ENCODE data around the gene KCNB1.

Gene KCNB1

DNA sequence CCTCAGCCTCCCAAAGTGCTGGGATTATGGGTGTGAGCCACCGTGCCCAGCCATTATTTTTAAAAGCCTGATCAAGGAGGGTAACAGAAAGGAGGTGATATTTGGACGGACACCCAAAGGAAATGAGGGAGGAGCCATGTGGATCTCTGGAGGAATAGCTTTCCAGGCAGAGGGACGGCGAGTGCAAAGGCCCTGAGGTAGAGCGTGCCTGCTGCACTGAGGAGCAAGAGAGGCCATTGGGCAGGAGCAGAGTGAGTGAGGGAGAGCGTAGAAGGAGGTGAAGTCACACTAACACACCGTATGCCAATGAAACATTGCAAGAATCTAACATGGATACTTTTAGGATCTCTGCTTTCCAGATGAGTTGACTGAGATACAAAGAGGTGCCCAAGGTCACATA is 145.7 kb downstream of the KCNB1 start:
- Histone ChIP-seq H2BK120ac (ENCODE audit: low read depth, low read length) (no peak overlapping the region), H2BK15ac (ENCODE audit: low read length) (no peak overlapping the region), H3K79me1 (ENCODE audit: low read depth, low read length) (no peaks in the 10 kb centered on the region), H3K14ac (ENCODE audit: low read length) (no peak overlapping the region), H4K91ac (ENCODE audit: low read depth, low read length, poor library complexity) (no peak overlapping the region), H4K8ac (ENCODE audit: low read depth, low read length) (no peak overlapping the region), H2AFZ (ENCODE audit: low read length) (no peak overlapping the region), H3K4ac (ENCODE audit: low read length) (no peak overlapping the region), H3K9ac (ENCODE audit: low read depth, low read length, poor library complexity) (no peak overlapping the region), H2BK12ac (ENCODE audit: low read length) (no peak overlapping the region), H3K27ac (replicated peaks; ENCODE audit: low read length) (no peak overlapping the region), H3K23ac (ENCODE audit: low read depth, low read length, poor library complexity) (no peak overlapping the region), H2BK5ac (ENCODE audit: low read length) (no peak overlapping the region), H3K4me1 (ENCODE audit: control insufficient read depth in 2 of 2, insufficient read depth in 1 of 2, low read depth in 1 of 2, low read length in 2 of 2) (no peaks in the 10 kb centered on the region), H3K4me2 (ENCODE audit: insufficient read depth, low read length, poor library complexity, severe bottlenecking) (no peak overlapping the region), H3K18ac (ENCODE audit: low read length) (peak overlapping the region; percentile 38), H2AK5ac (ENCODE audit: low read depth, low read length) (no peak overlapping the region), H3K36me3 (replicated peaks in 1 of 2; ENCODE audit: control insufficient read depth in 2 of 2, insufficient read depth in 2 of 2, low read length in 2 of 2) (no peaks in the 10 kb centered on the region), H3K9me3 (replicated peaks in 1 of 2; ENCODE audit: control insufficient read depth in 2 of 2, insufficient read depth in 1 of 2, low read depth in 1 of 2, low read length in 2 of 2) (no peaks in the 10 kb centered on the region), H3K27me3 (ENCODE audit: control insufficient read depth in 3 of 3, insufficient read depth in 3 of 3, low read depth in 1 of 3, low read length in 3 of 3) (peaks cover 0 to 6% (median 0%) of the 10 kb centered on the region in 3 experiments), H3K4me3 (ENCODE audit: low read length in 2 of 2) (no peak overlapping the region)
- WGBS, 2 donors (ENCODE audit: extremely low coverage in 2 of 2, insufficient read length in 2 of 2, insufficient replicate concordance in 1 of 2): no CpG with 5 or more reads among the region's 7 CpGs
- no peak for DNase-seq (ENCODE audit: low spot score)

DNA sequence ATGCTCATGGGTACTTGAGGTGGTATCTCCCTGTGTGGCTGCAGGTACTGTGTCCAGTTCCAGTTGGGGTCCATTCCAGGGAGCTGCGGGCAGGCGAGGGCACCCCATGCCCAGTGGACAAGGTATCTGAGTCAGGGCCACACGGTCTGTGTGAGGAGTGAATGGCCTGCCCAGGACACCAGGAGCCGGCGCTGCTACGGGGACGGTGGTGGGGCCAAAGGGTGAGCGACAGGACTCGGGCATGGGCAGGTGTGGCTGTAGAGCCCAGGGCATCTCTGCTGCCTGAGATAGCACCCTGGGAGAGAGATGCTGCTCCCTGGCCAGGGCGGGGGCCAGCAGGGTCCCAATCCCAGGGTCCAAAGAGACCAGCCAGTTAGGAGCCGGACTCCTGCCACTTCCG is 147.0 kb downstream of the KCNB1 start:
- H3K14ac ChIP-seq (ENCODE audit: low read length): no peak overlapping the region
- H3K23ac ChIP-seq (ENCODE audit: low read depth, low read length, poor library complexity): no peak overlapping the region
- H3K4me3 ChIP-seq (ENCODE audit: low read length in 2 of 2): no peak overlapping the region
- H3K27ac ChIP-seq (replicated peaks; ENCODE audit: low read length): no peak overlapping the region
- no peak overlapping the region for H3K9ac ChIP-seq (ENCODE audit: low read depth, low read length, poor library complexity)
- no peak overlapping the region for H3K4me2 ChIP-seq (ENCODE audit: insufficient read depth, low read length, poor library complexity, severe bottlenecking)
- WGBS, 2 donors (ENCODE audit: extremely low coverage in 2 of 2, insufficient read length in 2 of 2, insufficient replicate concordance in 1 of 2): no CpG with 5 or more reads among the region's 12 CpGs
- H2AFZ ChIP-seq (ENCODE audit: low read length): no peak overlapping the region
- no peak overlapping the region for H2BK15ac ChIP-seq (ENCODE audit: low read length)
- no peaks in the 10 kb centered on the region for H3K79me1 ChIP-seq (ENCODE audit: low read depth, low read length)
- H3K18ac ChIP-seq (ENCODE audit: low read length): no peak overlapping the region
- H3K4ac ChIP-seq (ENCODE audit: low read length): no peak overlapping the region
- peaks cover 0 to 6% (median 0%) of the 10 kb centered on the region in 3 experiments for H3K27me3 ChIP-seq (ENCODE audit: control insufficient read depth in 3 of 3, insufficient read depth in 3 of 3, low read depth in 1 of 3, low read length in 3 of 3)
- H2BK12ac ChIP-seq (ENCODE audit: low read length): no peak overlapping the region
- no peak overlapping the region for H2AK5ac ChIP-seq (ENCODE audit: low read depth, low read length)
- H3K36me3 ChIP-seq (replicated peaks in 1 of 2; ENCODE audit: control insufficient read depth in 2 of 2, insufficient read depth in 2 of 2, low read length in 2 of 2): no peaks in the 10 kb centered on the region
- no peak overlapping the region for H4K91ac ChIP-seq (ENCODE audit: low read depth, low read length, poor library complexity)
- no peak overlapping the region for H2BK120ac ChIP-seq (ENCODE audit: low read depth, low read length)
- no peak overlapping the region for H2BK5ac ChIP-seq (ENCODE audit: low read length)
- H3K9me3 ChIP-seq (replicated peaks in 1 of 2; ENCODE audit: control insufficient read depth in 2 of 2, insufficient read depth in 1 of 2, low read depth in 1 of 2, low read length in 2 of 2): no peaks in the 10 kb centered on the region
- no peaks in the 10 kb centered on the region for H3K4me1 ChIP-seq (ENCODE audit: control insufficient read depth in 2 of 2, insufficient read depth in 1 of 2, low read depth in 1 of 2, low read length in 2 of 2)
- no peak overlapping the region for H4K8ac ChIP-seq (ENCODE audit: low read depth, low read length)
- no peak for DNase-seq (ENCODE audit: low spot score)

DNA sequence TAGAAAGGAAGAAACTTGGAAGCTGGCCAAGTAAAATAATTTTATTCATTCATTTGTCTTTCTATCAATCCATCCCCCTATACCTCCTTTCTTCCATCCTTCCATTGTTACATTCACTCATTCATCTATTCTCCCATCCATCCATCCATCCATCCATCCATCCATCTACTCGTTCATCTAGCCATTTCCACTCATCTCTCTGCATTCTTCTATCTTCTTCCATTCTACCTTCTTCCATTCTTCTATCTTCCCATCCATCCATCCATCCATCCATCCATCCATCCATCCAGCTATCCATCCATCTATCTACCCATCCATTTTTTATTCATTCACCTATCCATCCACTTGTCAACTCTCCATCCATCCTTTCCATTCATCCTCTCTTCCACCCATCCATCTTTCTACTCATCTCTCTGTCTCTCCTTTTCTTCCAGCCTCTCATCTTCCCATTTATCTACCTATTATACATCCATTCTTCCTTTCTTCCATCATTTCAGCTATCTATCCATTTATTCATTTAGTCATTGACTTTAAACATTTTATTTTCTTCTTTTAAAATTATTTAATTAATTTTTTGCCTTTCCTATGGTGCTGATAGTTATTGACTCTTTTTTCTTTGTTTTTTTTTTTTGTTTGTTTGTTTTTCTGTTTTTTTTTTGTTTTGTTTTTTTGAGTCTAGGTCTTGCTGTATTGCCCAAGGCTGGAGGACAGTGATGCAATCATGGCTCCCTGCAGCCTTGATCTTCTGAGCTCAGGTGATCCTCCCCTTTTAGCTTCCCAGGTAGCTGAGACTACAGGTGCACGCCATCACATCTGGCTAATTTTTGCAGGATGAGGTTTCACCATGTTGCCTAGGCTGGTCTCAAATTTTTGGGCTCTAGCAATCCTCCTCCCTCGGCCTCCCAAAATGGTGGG is 151.5 kb downstream of the KCNB1 start:
- H3K4me1 ChIP-seq (ENCODE audit: control insufficient read depth in 2 of 2, insufficient read depth in 1 of 2, low read depth in 1 of 2, low read length in 2 of 2): no peaks in the 10 kb centered on the region
- no peaks in the 10 kb centered on the region for H3K36me3 ChIP-seq (replicated peaks in 1 of 2; ENCODE audit: control insufficient read depth in 2 of 2, insufficient read depth in 2 of 2, low read length in 2 of 2)
- H2AK5ac ChIP-seq (ENCODE audit: low read depth, low read length): no peak overlapping the region
- H3K4me3 ChIP-seq (ENCODE audit: low read length in 2 of 2): no peak overlapping the region
- no peaks in the 10 kb centered on the region for H3K9me3 ChIP-seq (replicated peaks in 1 of 2; ENCODE audit: control insufficient read depth in 2 of 2, insufficient read depth in 1 of 2, low read depth in 1 of 2, low read length in 2 of 2)
- no peak overlapping the region for H2BK12ac ChIP-seq (ENCODE audit: low read length)
- H2AFZ ChIP-seq (ENCODE audit: low read length): no peak overlapping the region
- no peak for DNase-seq (ENCODE audit: low spot score)
- H3K23ac ChIP-seq (ENCODE audit: low read depth, low read length, poor library complexity): no peak overlapping the region
- H3K27me3 ChIP-seq (ENCODE audit: control insufficient read depth in 3 of 3, insufficient read depth in 3 of 3, low read depth in 1 of 3, low read length in 3 of 3): peaks cover 0 to 23% (median 0%) of the 10 kb centered on the region in 3 experiments
- no peak overlapping the region for H3K18ac ChIP-seq (ENCODE audit: low read length)
- H3K79me1 ChIP-seq (ENCODE audit: low read depth, low read length): no peaks in the 10 kb centered on the region
- H2BK15ac ChIP-seq (ENCODE audit: low read length): no peak overlapping the region
- H2BK5ac ChIP-seq (ENCODE audit: low read length): no peak overlapping the region
- no peak overlapping the region for H3K4me2 ChIP-seq (ENCODE audit: insufficient read depth, low read length, poor library complexity, severe bottlenecking)
- WGBS, 2 donors (ENCODE audit: extremely low coverage in 2 of 2, insufficient read length in 2 of 2, insufficient replicate concordance in 1 of 2): 100% methylated on average over 1 of the region's 3 CpGs; no CpG with 5 or more reads in 1 of the 2 donors
- no peak overlapping the region for H2BK120ac ChIP-seq (ENCODE audit: low read depth, low read length)
- no peak overlapping the region for H3K27ac ChIP-seq (replicated peaks; ENCODE audit: low read length)
- no peak overlapping the region for H3K14ac ChIP-seq (ENCODE audit: low read length)
- H3K9ac ChIP-seq (ENCODE audit: low read depth, low read length, poor library complexity): no peak overlapping the region
- no peak overlapping the region for H3K4ac ChIP-seq (ENCODE audit: low read length)
- H4K8ac ChIP-seq (ENCODE audit: low read depth, low read length): no peak overlapping the region
- H4K91ac ChIP-seq (ENCODE audit: low read depth, low read length, poor library complexity): no peak overlapping the region

DNA sequence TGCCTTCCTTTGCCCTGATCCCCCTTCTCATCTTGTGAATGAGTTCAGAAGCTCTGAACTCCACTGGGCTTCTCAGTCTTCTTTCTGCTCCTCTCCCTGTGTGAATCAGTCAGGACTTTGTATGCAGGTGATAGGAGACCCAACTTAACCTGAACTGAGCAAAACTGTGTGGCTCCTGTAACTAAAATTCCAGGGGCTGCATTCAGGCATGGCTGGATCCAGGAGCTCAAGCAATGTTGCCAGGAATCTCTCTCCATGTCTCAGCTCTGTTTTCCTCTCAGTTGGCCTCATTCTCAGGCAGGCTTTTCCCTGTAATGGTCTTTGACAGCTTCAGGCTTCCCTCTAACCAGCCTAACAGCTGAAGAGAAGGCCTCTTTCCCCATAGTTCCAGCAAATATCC is 153.7 kb downstream of the KCNB1 start:
- H3K18ac ChIP-seq (ENCODE audit: low read length): no peak overlapping the region
- peak overlapping the region; percentile 22 for H2BK15ac ChIP-seq (ENCODE audit: low read length)
- peaks cover 0 to 36% (median 0%) of the 10 kb centered on the region in 3 experiments for H3K27me3 ChIP-seq (ENCODE audit: control insufficient read depth in 3 of 3, insufficient read depth in 3 of 3, low read depth in 1 of 3, low read length in 3 of 3)
- no peak overlapping the region for H3K4me2 ChIP-seq (ENCODE audit: insufficient read depth, low read length, poor library complexity, severe bottlenecking)
- no peak overlapping the region for H4K91ac ChIP-seq (ENCODE audit: low read depth, low read length, poor library complexity)
- no peaks in the 10 kb centered on the region for H3K9me3 ChIP-seq (replicated peaks in 1 of 2; ENCODE audit: control insufficient read depth in 2 of 2, insufficient read depth in 1 of 2, low read depth in 1 of 2, low read length in 2 of 2)
- no peak overlapping the region for H3K4me3 ChIP-seq (ENCODE audit: low read length in 2 of 2)
- H3K27ac ChIP-seq (replicated peaks; ENCODE audit: low read length): no peak overlapping the region
- no peaks in the 10 kb centered on the region for H3K36me3 ChIP-seq (replicated peaks in 1 of 2; ENCODE audit: control insufficient read depth in 2 of 2, insufficient read depth in 2 of 2, low read length in 2 of 2)
- no peak overlapping the region for H3K14ac ChIP-seq (ENCODE audit: low read length)
- H2BK120ac ChIP-seq (ENCODE audit: low read depth, low read length): no peak overlapping the region
- no peak overlapping the region for H2BK12ac ChIP-seq (ENCODE audit: low read length)
- no peak overlapping the region for H3K4ac ChIP-seq (ENCODE audit: low read length)
- H4K8ac ChIP-seq (ENCODE audit: low read depth, low read length): no peak overlapping the region
- no peak overlapping the region for H3K9ac ChIP-seq (ENCODE audit: low read depth, low read length, poor library complexity)
- no peaks in the 10 kb centered on the region for H3K79me1 ChIP-seq (ENCODE audit: low read depth, low read length)
- H2BK5ac ChIP-seq (ENCODE audit: low read length): no peak overlapping the region
- H2AK5ac ChIP-seq (ENCODE audit: low read depth, low read length): no peak overlapping the region
- no peak for DNase-seq (ENCODE audit: low spot score)
- H3K23ac ChIP-seq (ENCODE audit: low read depth, low read length, poor library complexity): no peak overlapping the region
- H3K4me1 ChIP-seq (ENCODE audit: control insufficient read depth in 2 of 2, insufficient read depth in 1 of 2, low read depth in 1 of 2, low read length in 2 of 2): peaks cover 2 to 3% of the 10 kb centered on the region in 2 donors
- no peak overlapping the region for H2AFZ ChIP-seq (ENCODE audit: low read length)
